ENCODE measurements around the gene LSMEM2.
A peak's percentile ranks its signal among the peaks of the same experiment; 100 is the strongest.

The LSMEM2 gene

GRCh38 chr3:50314342-50314741 is 35.5 kb downstream of the LSMEM2 start:
- Histone ChIP-seq H3K27me3 (ENCODE audit: insufficient read depth, low read length) (no peaks in the 10 kb centered on the region), H3K4me3 (ENCODE audit: low read length) (no peak overlapping the region), H3K4me1 (ENCODE audit: insufficient read depth, low read length) (peaks cover 5% of the 10 kb centered on the region), H2AFZ (ENCODE audit: low read depth, low read length) (no peak overlapping the region), H3K9me3 (ENCODE audit: low read length) (peaks cover 6% of the 10 kb centered on the region), H3K36me3 (ENCODE audit: insufficient read depth, low read length) (peaks cover 39% of the 10 kb centered on the region)

GRCh38 chr3:50314816-50315215 is 35.9 kb downstream of the LSMEM2 start:
- Histone ChIP-seq H3K4me1 (ENCODE audit: insufficient read depth, low read length) (peaks cover 10% of the 10 kb centered on the region), H3K4me3 (ENCODE audit: low read length) (no peak overlapping the region), H3K36me3 (ENCODE audit: insufficient read depth, low read length) (peaks cover 41% of the 10 kb centered on the region), H3K9me3 (ENCODE audit: low read length) (peaks cover 2% of the 10 kb centered on the region), H2AFZ (ENCODE audit: low read depth, low read length) (no peak overlapping the region), H3K27me3 (ENCODE audit: insufficient read depth, low read length) (no peaks in the 10 kb centered on the region)

GRCh38 chr3:50316657-50317242 is 37.9 kb downstream of the LSMEM2 start:
- Histone ChIP-seq H3K4me3 (ENCODE audit: low read length) (no peak overlapping the region), H3K9me3 (ENCODE audit: low read length) (peaks cover 2% of the 10 kb centered on the region), H3K4me1 (ENCODE audit: insufficient read depth, low read length) (peaks cover 20% of the 10 kb centered on the region), H3K36me3 (ENCODE audit: insufficient read depth, low read length) (peaks cover 44% of the 10 kb centered on the region), H2AFZ (ENCODE audit: low read depth, low read length) (no peak overlapping the region), H3K27me3 (ENCODE audit: insufficient read depth, low read length) (no peaks in the 10 kb centered on the region)

- Histone ChIP-seq H3K9me3 (ENCODE audit: low read length) (peaks cover 2% of the 10 kb centered on the region), H2AFZ (ENCODE audit: low read depth, low read length) (no peak overlapping the region), H3K27me3 (ENCODE audit: insufficient read depth, low read length) (no peaks in the 10 kb centered on the region), H3K4me3 (ENCODE audit: low read length) (no peak overlapping the region), H3K36me3 (ENCODE audit: insufficient read depth, low read length) (peaks cover 44% of the 10 kb centered on the region), H3K4me1 (ENCODE audit: insufficient read depth, low read length) (peaks cover 25% of the 10 kb centered on the region)
Observed at GRCh38 chr3:50317300-50317699, 38.4 kb downstream of the LSMEM2 start.

GRCh38 chr3:50318163-50318562 is 39.3 kb downstream of the LSMEM2 start:
- Histone ChIP-seq H3K4me3 (ENCODE audit: low read length) (no peak overlapping the region), H3K9me3 (ENCODE audit: low read length) (peaks cover 2% of the 10 kb centered on the region), H3K36me3 (ENCODE audit: insufficient read depth, low read length) (peaks cover 43% of the 10 kb centered on the region)

GRCh38 chr3:50318615-50319014 is 39.7 kb downstream of the LSMEM2 start:
- Histone ChIP-seq H3K4me3 (ENCODE audit: low read length) (no peak overlapping the region), H2AFZ (ENCODE audit: low read depth, low read length) (no peak overlapping the region), H3K27me3 (ENCODE audit: insufficient read depth, low read length) (no peaks in the 10 kb centered on the region), H3K9me3 (ENCODE audit: low read length) (peaks cover 2% of the 10 kb centered on the region), H3K4me1 (ENCODE audit: insufficient read depth, low read length) (peaks cover 25% of the 10 kb centered on the region), H3K36me3 (ENCODE audit: insufficient read depth, low read length) (peaks cover 42% of the 10 kb centered on the region)

More at GRCh38 chr3:50318163-50318562, 39.3 kb downstream of the LSMEM2 start:
- Histone ChIP-seq H2AFZ (ENCODE audit: low read depth, low read length) (no peak overlapping the region), H3K27me3 (ENCODE audit: insufficient read depth, low read length) (no peaks in the 10 kb centered on the region), H3K4me1 (ENCODE audit: insufficient read depth, low read length) (peaks cover 25% of the 10 kb centered on the region)

- Histone ChIP-seq H2AFZ (ENCODE audit: low read depth, low read length) (no peak overlapping the region), H3K9me3 (ENCODE audit: low read length) (peaks cover 2% of the 10 kb centered on the region), H3K4me1 (ENCODE audit: insufficient read depth, low read length) (peaks cover 26% of the 10 kb centered on the region), H3K36me3 (ENCODE audit: insufficient read depth, low read length) (peaks cover 38% of the 10 kb centered on the region), H3K4me3 (ENCODE audit: low read length) (no peak overlapping the region), H3K27me3 (ENCODE audit: insufficient read depth, low read length) (no peaks in the 10 kb centered on the region)
Observed at GRCh38 chr3:50319181-50319893, 40.5 kb downstream of the LSMEM2 start.

- H2AFZ ChIP-seq (ENCODE audit: low read depth, low read length), result no peak overlapping the region
- H3K36me3 ChIP-seq (ENCODE audit: insufficient read depth, low read length), result peaks cover 37% of the 10 kb centered on the region
- H3K9me3 ChIP-seq (ENCODE audit: low read length), result peaks cover 2% of the 10 kb centered on the region
- peak overlapping the region; percentile 74 for H3K4me3 ChIP-seq (ENCODE audit: low read length)
- no peaks in the 10 kb centered on the region for H3K27me3 ChIP-seq (ENCODE audit: insufficient read depth, low read length)
- peaks cover 30% of the 10 kb centered on the region for H3K4me1 ChIP-seq (ENCODE audit: insufficient read depth, low read length)
Observed at GRCh38 chr3:50319894-50320625, 41.2 kb downstream of the LSMEM2 start.

GRCh38 chr3:50320853-50321335 is 42.0 kb downstream of the LSMEM2 start:
- peak overlapping the region; percentile 74 for H3K4me3 ChIP-seq (ENCODE audit: low read length)
- no peaks in the 10 kb centered on the region for H3K27me3 ChIP-seq (ENCODE audit: insufficient read depth, low read length)
- peaks cover 30% of the 10 kb centered on the region for H3K4me1 ChIP-seq (ENCODE audit: insufficient read depth, low read length)
- H3K9me3 ChIP-seq (ENCODE audit: low read length), result peaks cover 2% of the 10 kb centered on the region
- peak overlapping the region; percentile 36 for H2AFZ ChIP-seq (ENCODE audit: low read depth, low read length)
- peaks cover 44% of the 10 kb centered on the region for H3K36me3 ChIP-seq (ENCODE audit: insufficient read depth, low read length)

- H2AFZ ChIP-seq (ENCODE audit: low read depth, low read length), result peak overlapping the region; percentile 36
- peaks cover 45% of the 10 kb centered on the region for H3K36me3 ChIP-seq (ENCODE audit: insufficient read depth, low read length)
- H3K9me3 ChIP-seq (ENCODE audit: low read length), result peaks cover under 1% of the 10 kb centered on the region
Observed at GRCh38 chr3:50321336-50322114, 42.6 kb downstream of the LSMEM2 start.

GRCh38 chr3:50322115-50322385 is 43.2 kb downstream of the LSMEM2 start:
- Histone ChIP-seq H3K27me3 (ENCODE audit: insufficient read depth, low read length) (no peaks in the 10 kb centered on the region), H3K4me3 (ENCODE audit: low read length) (no peak overlapping the region), H2AFZ (ENCODE audit: low read depth, low read length) (no peak overlapping the region), H3K4me1 (ENCODE audit: insufficient read depth, low read length) (peaks cover 35% of the 10 kb centered on the region), H3K36me3 (ENCODE audit: insufficient read depth, low read length) (peaks cover 41% of the 10 kb centered on the region), H3K9me3 (ENCODE audit: low read length) (no peaks in the 10 kb centered on the region)

More at GRCh38 chr3:50321336-50322114, 42.6 kb downstream of the LSMEM2 start:
- peak overlapping the region; percentile 74 for H3K4me3 ChIP-seq (ENCODE audit: low read length)
- H3K4me1 ChIP-seq (ENCODE audit: insufficient read depth, low read length), result peaks cover 30% of the 10 kb centered on the region
- no peaks in the 10 kb centered on the region for H3K27me3 ChIP-seq (ENCODE audit: insufficient read depth, low read length)

- Histone ChIP-seq H3K9me3 (ENCODE audit: low read length) (no peaks in the 10 kb centered on the region), H3K36me3 (ENCODE audit: insufficient read depth, low read length) (peaks cover 37% of the 10 kb centered on the region), H3K4me3 (ENCODE audit: low read length) (peak within 1 kb of the TSS; percentile 74), H3K27me3 (ENCODE audit: insufficient read depth, low read length) (no peaks in the 10 kb centered on the region), H3K4me1 (ENCODE audit: insufficient read depth, low read length) (peaks cover 40% of the 10 kb centered on the region), H2AFZ (ENCODE audit: low read depth, low read length) (peak within 1 kb of the TSS; percentile 36)
Observed at GRCh38 chr3:50322386-50323091, 43.7 kb downstream of the LSMEM2 start, which contains the start of gene HYAL2. Gene HYAL2 (minus strand): TSS chr3:50322745. CDS start chr3:50320489, 2,256 bp downstream.
